Neuronal stem cell (in vitro differentiated cells): ENCODE measurements around the gene GPR150.

Experiments used
- DNase-seq: peaks from one replicate; pipeline ENCODE4 v3.0.0-alpha.2; 2013; ENCODE audit warnings: low spot score
- H2AFZ ChIP-seq: one replicate; pipeline ENCODE4 v1.6.1; 2013; ENCODE audit warnings: mild to moderate bottlenecking, low read length, inconsistent platforms
- H2AK5ac ChIP-seq: 2 replicates; pipeline ENCODE4 v1.6.1; 2013; ENCODE audit warnings: low read depth, mild to moderate bottlenecking, inconsistent platforms, low read length, moderate library complexity, mixed read lengths
- H2BK120ac ChIP-seq: 2 replicates; pipeline ENCODE4 v1.6.1; 2013; ENCODE audit warnings: low read depth, mild to moderate bottlenecking, inconsistent platforms, low read length, moderate library complexity, mixed read lengths
- H2BK12ac ChIP-seq: one replicate; pipeline ENCODE4 v1.6.1; 2013; ENCODE audit warnings: low read length, inconsistent platforms
- H2BK15ac ChIP-seq: 2 replicates; pipeline ENCODE4 v1.6.1; 2013; ENCODE audit warnings: mild to moderate bottlenecking, low read length, inconsistent platforms, mixed read lengths
- H2BK5ac ChIP-seq: one replicate; pipeline ENCODE4 v1.6.1; 2013; ENCODE audit warnings: inconsistent platforms, mild to moderate bottlenecking, low read length, moderate library complexity
- H3K14ac ChIP-seq: one replicate; pipeline ENCODE4 v1.6.1; 2013; ENCODE audit warnings: low read length, inconsistent platforms
- H3K18ac ChIP-seq: 2 replicates; pipeline ENCODE4 v1.6.1; 2013; ENCODE audit warnings: low read length, inconsistent platforms
- H3K23ac ChIP-seq: 2 replicates; pipeline ENCODE4 v1.6.1; 2013; ENCODE audit warnings: low read depth, mild to moderate bottlenecking, mixed read lengths, low read length, inconsistent platforms; ENCODE audit not compliant: poor library complexity
- H3K27ac ChIP-seq: replicated peaks from 3 replicates; pipeline ENCODE4 v1.5.1; 2013; ENCODE audit warnings: low read length, inconsistent platforms
- H3K27me3 ChIP-seq, 3 experiments: 2 replicates each; pipeline ENCODE4 v1.6.1; 2013; ENCODE audit warnings: low read length in 3 of 3, mild to moderate bottlenecking in 2 of 3, inconsistent platforms in 1 of 3, low read depth in 1 of 3, mixed read lengths in 1 of 3, moderate library complexity in 1 of 3; ENCODE audit not compliant: control insufficient read depth in 3 of 3, insufficient read depth in 3 of 3
- H3K36me3 ChIP-seq, 2 donors: replicated peaks in 1 of 2; 2 replicates each; pipeline ENCODE4 v1.6.1; 2013; ENCODE audit warnings: low read length in 2 of 2; ENCODE audit not compliant: control insufficient read depth in 2 of 2, insufficient read depth in 2 of 2
- H3K4ac ChIP-seq: 2 replicates; pipeline ENCODE4 v1.6.1; 2013; ENCODE audit warnings: inconsistent platforms, mild to moderate bottlenecking, low read length, moderate library complexity
- H3K4me1 ChIP-seq, 2 donors: 1 replicate in 1 of 2; 2 replicates in 1 of 2; pipeline ENCODE4 v1.6.1; 2013; ENCODE audit warnings: low read length in 2 of 2, low read depth in 1 of 2; ENCODE audit not compliant: control insufficient read depth in 2 of 2, insufficient read depth in 1 of 2
- H3K4me2 ChIP-seq: one replicate; pipeline ENCODE4 v1.6.1; 2013; ENCODE audit warnings: mild to moderate bottlenecking, low read length, inconsistent platforms; ENCODE audit not compliant: insufficient read depth, poor library complexity, severe bottlenecking
- H3K4me3 ChIP-seq, 2 donors: 2 replicates each; pipeline ENCODE4 v1.5.1; 2013; ENCODE audit warnings: low read length in 2 of 2, mild to moderate bottlenecking in 2 of 2, inconsistent platforms in 1 of 2, moderate library complexity in 1 of 2
- H3K79me1 ChIP-seq: one replicate; pipeline ENCODE4 v1.6.1; 2013; ENCODE audit warnings: low read depth, mild to moderate bottlenecking, inconsistent platforms, low read length, moderate library complexity
- H3K9ac ChIP-seq: one replicate; pipeline ENCODE4 v1.6.1; 2013; ENCODE audit warnings: mild to moderate bottlenecking, low read depth, low read length, inconsistent platforms; ENCODE audit not compliant: poor library complexity
- H3K9me3 ChIP-seq, 2 donors: replicated peaks in 1 of 2; 2 replicates each; pipeline versions ENCODE3 to v1.6.1; 2013; ENCODE audit warnings: low read length in 2 of 2, mild to moderate bottlenecking in 2 of 2, inconsistent platforms in 1 of 2, low read depth in 1 of 2, mixed read lengths in 1 of 2, moderate library complexity in 1 of 2; ENCODE audit not compliant: control insufficient read depth in 2 of 2, insufficient read depth in 1 of 2
- H4K8ac ChIP-seq: one replicate; pipeline ENCODE4 v1.6.1; 2013; ENCODE audit warnings: low read depth, mild to moderate bottlenecking, inconsistent platforms, low read length, moderate library complexity
- H4K91ac ChIP-seq: one replicate; pipeline ENCODE4 v1.6.1; 2013; ENCODE audit warnings: low read length, low read depth, mild to moderate bottlenecking, inconsistent platforms; ENCODE audit not compliant: poor library complexity
- WGBS, 2 donors: extraction: QIAGEN DNeasy Blood & Tissue Kit; methylation state at CpG; one replicate each; pipeline ENCODE4 v1.1.7; 2013; ENCODE audit warnings: missing lambda C conversion rate in 2 of 2, mixed read lengths in 1 of 2; ENCODE audit not compliant: insufficient read length in 2 of 2, insufficient replicate concordance in 1 of 2; ENCODE audit errors: extremely low coverage in 2 of 2; 5-methylcytosine and 5-hydroxymethylcytosine counted together

GPR150 gene

GRCh38 chr5:95617057-95617456 is 2.8 kb upstream of the GPR150 start:
- Histone ChIP-seq H3K14ac (no peak overlapping the region), H2BK12ac (no peak overlapping the region), H3K4me2 (no peak overlapping the region), H3K79me1 (no peaks in the 10 kb centered on the region), H2BK5ac (no peak overlapping the region), H3K27me3 (peaks cover 13 to 53% (median 35%) of the 10 kb centered on the region in 3 experiments), H2AFZ (no peak overlapping the region), H3K4ac (no peak overlapping the region), H3K23ac (no peak overlapping the region), H3K9me3 (peaks cover 2 to 12% of the 10 kb centered on the region in 2 donors), H3K4me3 (no peak overlapping the region), H3K36me3 (no peaks in the 10 kb centered on the region), H3K18ac (no peak overlapping the region), H3K4me1 (peaks cover 4 to 7% of the 10 kb centered on the region in 2 donors), H2AK5ac (no peak overlapping the region), H4K91ac (no peak overlapping the region), H4K8ac (no peak overlapping the region), H2BK15ac (no peak overlapping the region), H2BK120ac (no peak overlapping the region), H3K27ac (no peak overlapping the region), H3K9ac (no peak overlapping the region)
- no CpG with 5 or more reads among the region's 5 CpGs for WGBS, 2 donors
- no peak for DNase-seq

- H3K14ac ChIP-seq = no peak overlapping the region
- no peak overlapping the region for H4K8ac ChIP-seq
- H3K4me3 ChIP-seq = no peak overlapping the region
- DNase-seq = no peak
- H3K27me3 ChIP-seq = peaks cover 13 to 74% (median 42%) of the 10 kb centered on the region in 3 experiments
- no peak overlapping the region for H3K23ac ChIP-seq
- H2AK5ac ChIP-seq = no peak overlapping the region
- H3K18ac ChIP-seq = no peak overlapping the region
- H4K91ac ChIP-seq = no peak overlapping the region
- H3K27ac ChIP-seq = no peak overlapping the region
- no peak overlapping the region for H3K9ac ChIP-seq
- H2BK12ac ChIP-seq = no peak overlapping the region
- no peak overlapping the region for H2AFZ ChIP-seq
- no CpG with 5 or more reads among the region's 4 CpGs for WGBS, 2 donors
- H3K9me3 ChIP-seq = peaks cover 0 to 8% of the 10 kb centered on the region in 2 donors
- H3K4ac ChIP-seq = no peak overlapping the region
- H2BK5ac ChIP-seq = no peak overlapping the region
- H3K36me3 ChIP-seq = no peaks in the 10 kb centered on the region
- no peak overlapping the region for H2BK15ac ChIP-seq
- no peaks in the 10 kb centered on the region for H3K79me1 ChIP-seq
- H3K4me2 ChIP-seq = no peak overlapping the region
- H2BK120ac ChIP-seq = no peak overlapping the region
- H3K4me1 ChIP-seq = peaks cover 4 to 7% of the 10 kb centered on the region in 2 donors
Measured at GRCh38 chr5:95619096-95619495, 791 bp upstream of the GPR150 start.

GRCh38 chr5:95619514-95620029 is 315 bp upstream of the GPR150 start:
- Histone ChIP-seq H2AFZ (peak overlapping the region; percentile 100), H3K27ac (no peak overlapping the region), H2BK5ac (no peak overlapping the region), H3K27me3 (peaks cover 13 to 78% (median 42%) of the 10 kb centered on the region in 3 experiments), H2BK15ac (peak overlapping the region; percentile 65), H3K79me1 (no peaks in the 10 kb centered on the region), H3K4me3 (peak overlapping the region; percentile 48 to 82), H3K36me3 (no peaks in the 10 kb centered on the region), H4K91ac (no peak overlapping the region), H3K14ac (no peak overlapping the region), H2BK12ac (no peak overlapping the region), H4K8ac (no peak overlapping the region), H3K23ac (peak overlapping the region; percentile 44), H3K18ac (peak overlapping the region; percentile 3), H3K9ac (peak overlapping the region; percentile 27), H2BK120ac (no peak overlapping the region), H3K9me3 (peaks cover 0 to 8% of the 10 kb centered on the region in 2 donors), H3K4ac (no peak overlapping the region), H2AK5ac (no peak overlapping the region), H3K4me2 (peak overlapping the region; percentile 98), H3K4me1 (peaks cover 4 to 7% of the 10 kb centered on the region in 2 donors)
- no peak for DNase-seq
- WGBS, 2 donors = no CpG with 5 or more reads among the region's 19 CpGs

- Histone ChIP-seq H3K18ac (peak overlapping the region; percentile 96), H2AK5ac (no peak overlapping the region)
- WGBS, 2 donors = no CpG with 5 or more reads among the region's 92 CpGs
Measured at GRCh38 chr5:95620870-95621838, 1.3 kb downstream of the GPR150 start.

More at GRCh38 chr5:95620870-95621838, 1.3 kb downstream of the GPR150 start:
- Histone ChIP-seq H3K27me3 (peaks cover 13 to 91% (median 42%) of the 10 kb centered on the region in 3 experiments), H3K4me1 (peaks cover 4 to 7% of the 10 kb centered on the region in 2 donors), H4K91ac (peak overlapping the region; percentile 54), H2BK12ac (peak overlapping the region; percentile 66), H3K79me1 (no peaks in the 10 kb centered on the region), H3K4me2 (peak overlapping the region; percentile 98), H3K9me3 (peaks cover 0 to 8% of the 10 kb centered on the region in 2 donors), H2AFZ (peak overlapping the region; percentile 100), H3K4ac (peak overlapping the region; percentile 61), H2BK120ac (peak overlapping the region; percentile 83), H3K14ac (peak overlapping the region; percentile 91), H3K27ac (no peak overlapping the region), H3K36me3 (no peaks in the 10 kb centered on the region), H2BK5ac (peak overlapping the region; percentile 27), H3K23ac (no peak overlapping the region), H3K9ac (peak overlapping the region; percentile 90), H3K4me3 (peak overlapping the region; percentile 48 to 82), H2BK15ac (peak overlapping the region; percentile 92), H4K8ac (no peak overlapping the region)
- DNase-seq = peak; percentile 36
